T-helper 17 cell (primary cell): ENCODE results near the gene TMEM130. TPM values are rescaled to one million over a fixed set of nuclear protein-coding genes. Genes with fewer than 3 reads are reported as not detected.

Experiments used
- ATAC-seq: fragments of 150-1000 bp; cut with Tn5 transposase; 2 replicates; pipeline ENCODE4 v1.10.0; 2021; ENCODE audit warnings: mild to moderate bottlenecking, moderate library complexity
- DNase-seq, 3 donors: peaks; one replicate each; pipeline versions ENCODE4 v3.0.0 to v3.0.0-alpha.2; 2020 to 2021
- H3K9me3 ChIP-seq: one replicate; pipeline ENCODE4 v1.7.0; 2013; ENCODE audit warnings: low read length, mild to moderate bottlenecking; ENCODE audit not compliant: control insufficient read depth, poor library complexity, severe bottlenecking
- H3K27ac Mint-ChIP-seq: one replicate; pipeline ENCODE4 v1.8.0; 2022; ENCODE audit warnings: mild to moderate bottlenecking, moderate library complexity, mixed read lengths
- H3K27me3 Mint-ChIP-seq: one replicate; pipeline ENCODE4 v1.8.0; 2022; ENCODE audit warnings: mixed read lengths
- H3K36me3 Mint-ChIP-seq: one replicate; pipeline ENCODE4 v1.8.0; 2022; ENCODE audit warnings: low read depth, mixed read lengths
- H3K4me1 Mint-ChIP-seq: one replicate; pipeline ENCODE4 v1.8.0; 2022; ENCODE audit warnings: mild to moderate bottlenecking, mixed read lengths
- H3K4me3 Mint-ChIP-seq: one replicate; pipeline ENCODE4 v1.8.0; 2022; ENCODE audit warnings: mild to moderate bottlenecking, moderate library complexity, mixed read lengths
- total RNA-seq, 4 donors: library from RNA in 2 of 4; stranded (reverse) in 2 of 4; gene quantifications; one replicate each; pipeline ENCODE4 v1.2.3 and lab custom pipeline; 2022 to 2026

The TMEM130 gene, protein sequence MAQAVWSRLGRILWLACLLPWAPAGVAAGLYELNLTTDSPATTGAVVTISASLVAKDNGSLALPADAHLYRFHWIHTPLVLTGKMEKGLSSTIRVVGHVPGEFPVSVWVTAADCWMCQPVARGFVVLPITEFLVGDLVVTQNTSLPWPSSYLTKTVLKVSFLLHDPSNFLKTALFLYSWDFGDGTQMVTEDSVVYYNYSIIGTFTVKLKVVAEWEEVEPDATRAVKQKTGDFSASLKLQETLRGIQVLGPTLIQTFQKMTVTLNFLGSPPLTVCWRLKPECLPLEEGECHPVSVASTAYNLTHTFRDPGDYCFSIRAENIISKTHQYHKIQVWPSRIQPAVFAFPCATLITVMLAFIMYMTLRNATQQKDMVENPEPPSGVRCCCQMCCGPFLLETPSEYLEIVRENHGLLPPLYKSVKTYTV
- total RNA-seq (under 1 TPM in 1 of 2 donors, not detected in 1; 0.22 TPM), total RNA-seq (lab: John Stamatoyannopoulos, UW) (0.08 to 0.58 reads per million in 2 donors)

DNA sequence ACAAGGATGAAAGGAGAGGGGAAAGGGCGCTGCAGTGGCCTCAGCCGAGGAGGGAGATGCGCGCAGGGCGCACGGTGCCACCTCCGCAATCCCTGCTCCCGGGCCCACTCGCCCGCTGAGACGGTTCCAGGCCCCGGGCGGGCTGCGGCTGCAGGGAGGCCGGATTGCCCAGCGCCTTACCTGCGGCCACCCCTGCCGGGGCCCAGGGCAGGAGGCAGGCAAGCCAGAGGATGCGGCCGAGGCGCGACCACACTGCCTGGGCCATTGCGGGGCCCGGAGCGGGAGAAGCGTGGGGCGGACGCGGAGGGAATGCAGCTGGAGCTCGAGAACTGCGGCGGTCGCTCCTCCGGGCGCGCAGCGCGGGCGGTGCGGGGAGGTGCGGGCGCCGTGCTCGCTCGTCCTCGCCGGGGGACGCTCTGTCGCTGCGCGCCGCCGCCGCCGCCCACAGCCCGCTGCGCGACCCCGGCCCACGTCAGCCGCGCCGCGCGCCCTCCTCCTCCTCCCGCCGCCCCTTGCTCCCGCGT lies at the start of gene TMEM130:
TMEM130 (minus strand) TSS at position 418 of the 524 bp plus-strand sequence; CDS start at position 265, 153 bp downstream.
- no peaks in the 10 kb centered on the region for H3K36me3 Mint-ChIP-seq
- DNase-seq (no peak), ATAC-seq (peak; percentile 44)
- no peaks in the 10 kb centered on the region for H3K9me3 ChIP-seq
- H3K27ac Mint-ChIP-seq = peak within 1 kb of the TSS; percentile 21
- H3K27me3 Mint-ChIP-seq = no peaks in the 10 kb centered on the region
- peak within 1 kb of the TSS; percentile 87 for H3K4me3 Mint-ChIP-seq
- H3K4me1 Mint-ChIP-seq = peaks cover 3% of the 10 kb centered on the region

DNA sequence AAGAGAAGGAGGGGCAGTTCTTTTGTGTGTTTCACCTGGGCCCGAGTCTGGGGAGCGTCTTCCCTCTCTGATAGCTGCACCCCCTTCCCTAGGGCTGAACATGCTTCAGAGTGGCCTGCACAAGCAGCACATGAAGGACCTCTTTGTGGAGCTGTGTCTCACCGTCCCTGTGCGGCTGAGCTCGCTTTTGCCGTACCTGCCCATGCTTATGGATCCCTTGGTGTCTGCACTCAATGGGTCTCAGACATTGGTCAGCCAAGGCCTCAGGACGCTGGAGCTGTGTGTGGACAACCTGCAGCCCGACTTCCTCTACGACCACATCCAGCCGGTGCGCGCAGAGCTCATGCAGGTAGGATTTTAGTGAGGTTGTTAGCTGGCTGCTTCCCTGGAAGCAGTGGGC lies 47.5 kb upstream of the TMEM130 start:
- H3K4me3 Mint-ChIP-seq = no peak overlapping the region
- H3K27ac Mint-ChIP-seq = no peak overlapping the region
- H3K4me1 Mint-ChIP-seq = peaks cover 2% of the 10 kb centered on the region
- peaks cover 11% of the 10 kb centered on the region for H3K36me3 Mint-ChIP-seq
- H3K9me3 ChIP-seq = no peaks in the 10 kb centered on the region
- DNase-seq (no peak), ATAC-seq (no peak)
- H3K27me3 Mint-ChIP-seq = no peaks in the 10 kb centered on the region

DNA sequence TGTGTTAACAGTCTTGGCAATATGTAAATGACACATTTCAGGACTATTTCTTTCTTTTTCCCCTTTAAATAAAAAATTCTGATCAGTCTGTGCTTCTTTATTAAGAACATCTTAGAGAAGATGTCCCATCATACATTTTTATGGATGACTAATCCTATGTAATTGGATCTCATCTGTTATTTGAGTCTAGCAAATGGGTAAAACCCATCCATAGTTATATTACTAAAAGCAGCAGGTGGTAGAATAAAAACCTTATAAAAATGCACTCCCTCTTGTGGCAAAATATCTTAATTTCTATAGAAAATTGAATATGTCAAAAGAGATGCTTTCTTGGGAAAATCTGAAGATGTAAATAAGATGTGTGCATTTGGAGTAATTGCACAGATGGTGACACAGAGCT lies 43.8 kb upstream of the TMEM130 start:
- no peaks in the 10 kb centered on the region for H3K9me3 ChIP-seq
- DNase-seq (no peak), ATAC-seq (no peak)
- H3K27me3 Mint-ChIP-seq = no peaks in the 10 kb centered on the region
- H3K4me3 Mint-ChIP-seq = no peak overlapping the region
- H3K27ac Mint-ChIP-seq = no peak overlapping the region
- peaks cover 6% of the 10 kb centered on the region for H3K36me3 Mint-ChIP-seq
- H3K4me1 Mint-ChIP-seq = peaks cover 3% of the 10 kb centered on the region

DNA sequence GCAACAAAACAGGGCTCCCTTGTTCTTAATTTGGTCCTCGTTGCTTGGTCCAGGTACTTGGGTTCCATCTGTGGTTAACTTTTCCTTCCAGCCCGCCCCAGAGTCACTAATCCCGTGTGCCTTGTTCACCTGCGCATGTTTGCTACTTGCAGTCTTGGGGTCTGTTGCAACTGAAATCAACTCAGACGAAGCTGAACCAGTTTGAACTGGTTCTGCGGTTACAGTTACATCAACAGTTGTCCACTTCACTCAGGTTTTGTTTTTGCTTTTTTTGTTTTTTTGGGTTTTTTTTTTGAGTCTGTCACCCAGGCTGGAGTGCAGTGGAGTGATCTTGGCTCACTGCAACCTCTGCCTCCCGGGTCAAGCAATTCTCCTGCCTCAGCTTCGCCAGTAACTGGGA lies 43.2 kb upstream of the TMEM130 start:
- Mint-ChIP-seq H3K4me1 (peaks cover 3% of the 10 kb centered on the region), H3K27me3 (no peaks in the 10 kb centered on the region), H3K4me3 (no peak overlapping the region), H3K27ac (no peak overlapping the region), H3K36me3 (peaks cover 6% of the 10 kb centered on the region)
- ATAC-seq = no peak
- H3K9me3 ChIP-seq = no peaks in the 10 kb centered on the region
- no peak for DNase-seq

DNA sequence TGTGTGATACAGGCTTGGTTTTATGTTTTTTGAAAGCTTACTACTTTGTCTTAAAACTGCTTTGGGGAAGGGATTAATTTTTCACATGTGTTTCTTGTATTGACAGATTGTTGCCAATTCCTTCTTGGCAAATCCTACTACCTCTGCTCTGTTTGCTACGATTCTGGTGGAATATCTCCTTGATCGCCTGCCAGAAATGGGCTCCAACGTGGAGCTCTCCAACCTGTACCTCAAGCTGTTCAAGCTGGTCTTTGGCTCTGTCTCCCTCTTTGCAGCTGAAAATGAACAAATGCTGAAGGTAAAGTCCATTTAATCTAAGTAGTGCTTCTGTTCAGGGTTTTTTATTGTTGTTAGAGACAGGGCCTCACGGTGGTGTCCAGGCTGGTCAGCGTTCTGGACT lies 42.1 kb upstream of the TMEM130 start:
- peak overlapping the region; percentile 60 for H3K27ac Mint-ChIP-seq
- H3K27me3 Mint-ChIP-seq = no peaks in the 10 kb centered on the region
- no peak overlapping the region for H3K4me3 Mint-ChIP-seq
- ATAC-seq = no peak
- no peaks in the 10 kb centered on the region for H3K9me3 ChIP-seq
- H3K4me1 Mint-ChIP-seq = peaks cover 3% of the 10 kb centered on the region
- no peak for DNase-seq
- H3K36me3 Mint-ChIP-seq = peaks cover 6% of the 10 kb centered on the region

DNA sequence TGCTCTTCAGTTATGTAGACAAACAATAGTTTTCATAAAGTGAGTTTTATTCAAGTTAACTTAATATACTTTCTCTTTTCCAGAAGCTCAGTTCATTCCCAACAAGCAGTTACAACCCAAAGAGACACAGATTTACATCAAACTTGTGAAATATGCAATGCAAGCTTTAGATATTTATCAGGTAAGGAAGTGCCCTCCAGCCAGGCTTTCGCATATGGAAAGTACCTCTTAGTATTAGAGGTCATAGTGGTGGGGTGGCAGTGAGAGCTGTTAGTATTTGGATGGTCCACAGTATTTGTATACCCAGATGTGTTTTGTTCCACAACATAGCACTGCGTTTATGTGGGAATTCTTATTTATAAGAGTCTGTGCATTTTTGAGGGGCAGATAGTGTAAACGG lies 40.6 kb upstream of the TMEM130 start:
- Mint-ChIP-seq H3K27me3 (no peaks in the 10 kb centered on the region), H3K4me1 (peaks cover 3% of the 10 kb centered on the region), H3K36me3 (peaks cover 6% of the 10 kb centered on the region), H3K4me3 (no peak overlapping the region), H3K27ac (no peak overlapping the region)
- no peaks in the 10 kb centered on the region for H3K9me3 ChIP-seq
- DNase-seq (no peak), ATAC-seq (no peak)

DNA sequence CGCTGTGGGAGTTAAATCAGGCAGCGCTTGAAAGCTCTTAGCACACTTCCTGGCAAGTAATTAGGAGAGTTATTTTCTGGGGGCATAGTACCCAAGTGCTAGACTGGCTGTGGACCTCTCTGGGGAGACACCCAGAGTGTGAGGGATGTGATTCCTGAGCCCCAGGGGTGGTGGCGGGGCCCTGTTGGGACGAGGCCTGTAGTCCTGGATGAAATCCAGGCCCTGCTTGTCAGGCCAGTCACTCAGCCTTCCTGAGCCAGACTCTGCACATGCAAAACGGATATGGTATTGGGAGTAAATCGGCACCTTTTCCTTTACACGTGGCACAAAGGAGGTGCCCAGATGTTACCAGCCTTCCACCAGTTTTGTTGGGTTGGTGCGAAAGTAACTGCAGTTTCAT lies 39.7 kb upstream of the TMEM130 start:
- H3K4me1 Mint-ChIP-seq = peaks cover 5% of the 10 kb centered on the region
- ATAC-seq (no peak), DNase-seq (no peak)
- no peak overlapping the region for H3K27ac Mint-ChIP-seq
- no peaks in the 10 kb centered on the region for H3K9me3 ChIP-seq
- no peak overlapping the region for H3K4me3 Mint-ChIP-seq
- peaks cover 8% of the 10 kb centered on the region for H3K36me3 Mint-ChIP-seq
- no peaks in the 10 kb centered on the region for H3K27me3 Mint-ChIP-seq

DNA sequence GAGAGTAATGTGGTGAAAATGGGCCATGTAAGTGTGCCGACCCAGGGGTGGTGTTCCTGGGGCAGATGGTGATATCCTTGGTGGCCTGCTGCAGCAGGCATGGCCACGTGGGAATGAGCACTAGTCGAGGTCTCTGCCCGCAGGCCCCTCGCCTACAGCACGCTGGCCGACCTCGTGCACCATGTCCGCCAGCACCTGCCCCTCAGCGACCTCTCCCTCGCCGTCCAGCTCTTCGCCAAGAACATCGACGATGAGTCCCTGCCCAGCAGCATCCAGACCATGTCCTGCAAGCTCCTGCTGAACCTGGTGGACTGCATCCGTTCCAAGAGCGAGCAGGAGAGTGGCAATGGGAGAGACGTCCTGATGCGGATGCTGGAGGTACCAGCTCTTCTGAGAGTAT lies 38.8 kb upstream of the TMEM130 start:
- H3K4me3 Mint-ChIP-seq = no peak overlapping the region
- H3K27ac Mint-ChIP-seq = peak overlapping the region; percentile 47
- H3K9me3 ChIP-seq = no peaks in the 10 kb centered on the region
- DNase-seq = no peak
- peaks cover 8% of the 10 kb centered on the region for H3K36me3 Mint-ChIP-seq
- peaks cover 6% of the 10 kb centered on the region for H3K4me1 Mint-ChIP-seq
- H3K27me3 Mint-ChIP-seq = no peaks in the 10 kb centered on the region
- ATAC-seq = no peak

DNA sequence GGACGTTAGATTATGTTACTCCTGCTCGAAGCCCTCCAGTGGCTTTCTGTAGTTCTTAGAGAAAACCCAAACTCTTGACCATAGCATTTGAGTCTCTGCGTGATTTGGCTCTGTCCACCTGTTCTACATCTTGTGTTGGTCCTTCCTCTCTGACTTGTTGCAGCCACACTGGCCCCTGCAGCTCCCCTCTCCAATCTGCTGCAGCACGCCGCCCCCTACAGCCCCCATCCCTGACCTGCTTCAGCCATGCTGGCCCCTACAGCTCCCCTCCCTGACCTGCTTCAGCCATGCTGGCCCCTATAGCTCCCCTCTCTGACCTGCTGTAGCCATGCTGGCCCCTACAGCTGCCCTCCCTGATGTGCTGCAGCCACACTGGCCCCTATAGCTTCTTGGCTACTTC lies 37.8 kb upstream of the TMEM130 start:
- no peaks in the 10 kb centered on the region for H3K27me3 Mint-ChIP-seq
- no peak overlapping the region for H3K4me3 Mint-ChIP-seq
- ATAC-seq = no peak
- H3K36me3 Mint-ChIP-seq = peaks cover 11% of the 10 kb centered on the region
- H3K27ac Mint-ChIP-seq = peak overlapping the region; percentile 47
- DNase-seq = no peak
- peaks cover 6% of the 10 kb centered on the region for H3K4me1 Mint-ChIP-seq
- no peaks in the 10 kb centered on the region for H3K9me3 ChIP-seq

DNA sequence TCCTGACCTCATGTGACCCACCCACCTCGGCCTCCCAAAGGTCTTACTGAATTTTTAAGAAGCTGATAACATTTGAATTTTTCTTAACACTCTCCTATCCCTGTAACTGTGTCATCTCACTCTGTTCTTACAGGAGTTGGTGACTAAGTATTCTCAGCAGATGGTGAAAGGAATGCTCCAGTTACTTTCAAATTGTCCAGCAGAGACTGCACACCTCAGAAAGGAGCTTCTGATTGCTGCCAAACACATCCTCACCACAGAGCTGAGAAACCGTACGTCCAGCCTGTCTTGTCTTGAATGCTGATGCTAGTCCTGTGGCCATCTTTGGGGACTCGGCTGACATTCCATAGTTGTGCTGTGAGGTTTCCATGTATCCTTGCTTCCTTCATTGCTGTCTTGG lies 33.4 kb upstream of the TMEM130 start:
- Mint-ChIP-seq H3K36me3 (peaks cover 19% of the 10 kb centered on the region), H3K27ac (peak overlapping the region; percentile 9), H3K27me3 (no peaks in the 10 kb centered on the region), H3K4me1 (peaks cover 12% of the 10 kb centered on the region), H3K4me3 (no peak overlapping the region)
- ATAC-seq = no peak
- DNase-seq = no peak
- H3K9me3 ChIP-seq = no peaks in the 10 kb centered on the region

DNA sequence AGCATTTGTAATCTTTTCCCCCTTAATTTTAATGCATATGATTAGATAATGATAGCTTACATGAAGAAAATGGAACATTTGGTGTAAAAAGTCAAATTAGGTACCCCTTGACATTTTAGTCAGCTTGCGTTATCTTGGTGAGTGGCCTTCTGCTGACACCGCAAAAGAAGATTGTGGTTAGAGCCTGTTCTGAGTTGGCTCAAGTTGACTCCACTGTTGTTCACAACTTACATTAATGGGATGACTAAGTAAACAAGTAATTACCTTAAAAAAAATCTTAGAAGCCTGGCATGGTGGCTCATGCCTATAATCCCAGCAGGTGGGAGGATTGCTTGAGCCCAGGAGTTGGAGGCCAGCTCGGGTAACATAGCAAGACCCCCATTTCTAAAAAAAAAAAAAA lies 32.7 kb upstream of the TMEM130 start:
- no peaks in the 10 kb centered on the region for H3K27me3 Mint-ChIP-seq
- no peak for DNase-seq
- H3K4me3 Mint-ChIP-seq = no peak overlapping the region
- ATAC-seq = no peak
- H3K36me3 Mint-ChIP-seq = peaks cover 19% of the 10 kb centered on the region
- no peak overlapping the region for H3K27ac Mint-ChIP-seq
- no peaks in the 10 kb centered on the region for H3K9me3 ChIP-seq
- peaks cover 12% of the 10 kb centered on the region for H3K4me1 Mint-ChIP-seq

DNA sequence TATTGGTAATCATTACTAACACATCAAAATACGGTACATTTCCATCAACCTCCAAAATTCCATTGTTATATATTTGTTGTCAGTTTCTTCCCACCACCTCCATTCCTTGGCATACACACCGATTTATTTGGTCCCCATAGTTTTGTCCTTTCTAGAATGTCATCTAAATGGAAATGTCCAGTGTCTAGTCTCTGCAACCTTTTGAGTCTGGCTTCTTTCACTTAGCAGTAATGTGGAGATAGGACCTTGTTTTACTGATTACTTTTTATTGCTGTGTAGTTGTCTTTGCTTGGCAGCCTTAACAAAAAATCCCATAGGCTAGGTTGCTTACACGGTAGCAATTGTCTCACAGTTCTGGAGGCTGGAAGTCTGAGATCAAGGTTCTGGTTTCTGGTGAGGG lies 31.0 kb upstream of the TMEM130 start:
- H3K27me3 Mint-ChIP-seq = no peaks in the 10 kb centered on the region
- no peak for ATAC-seq
- peaks cover 19% of the 10 kb centered on the region for H3K36me3 Mint-ChIP-seq
- H3K4me1 Mint-ChIP-seq = peaks cover 12% of the 10 kb centered on the region
- H3K9me3 ChIP-seq = no peaks in the 10 kb centered on the region
- no peak overlapping the region for H3K27ac Mint-ChIP-seq
- DNase-seq = no peak
- H3K4me3 Mint-ChIP-seq = no peak overlapping the region

DNA sequence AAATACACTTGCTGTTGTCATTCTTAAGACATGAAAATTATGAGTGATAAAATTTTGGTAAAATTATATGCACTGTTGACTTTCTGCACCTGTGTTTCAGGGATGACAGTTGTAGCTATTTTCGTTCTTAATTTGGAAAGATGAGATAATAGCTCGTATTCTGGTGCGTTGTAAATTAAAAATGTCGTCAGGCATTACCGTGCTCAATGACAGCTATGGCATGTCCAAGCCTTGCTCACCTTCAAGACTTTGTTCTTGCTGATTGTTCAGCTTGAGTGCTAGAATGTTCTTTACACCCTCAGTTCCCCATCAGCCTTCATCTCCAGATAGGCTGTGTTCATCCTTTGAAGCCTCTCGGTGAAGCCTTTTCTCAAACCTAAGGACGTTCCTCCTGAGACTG lies 30.0 kb upstream of the TMEM130 start:
- DNase-seq (no peak), ATAC-seq (no peak)
- Mint-ChIP-seq H3K27ac (no peak overlapping the region), H3K36me3 (peaks cover 20% of the 10 kb centered on the region), H3K4me1 (peaks cover 10% of the 10 kb centered on the region), H3K27me3 (no peaks in the 10 kb centered on the region), H3K4me3 (no peak overlapping the region)
- no peaks in the 10 kb centered on the region for H3K9me3 ChIP-seq

DNA sequence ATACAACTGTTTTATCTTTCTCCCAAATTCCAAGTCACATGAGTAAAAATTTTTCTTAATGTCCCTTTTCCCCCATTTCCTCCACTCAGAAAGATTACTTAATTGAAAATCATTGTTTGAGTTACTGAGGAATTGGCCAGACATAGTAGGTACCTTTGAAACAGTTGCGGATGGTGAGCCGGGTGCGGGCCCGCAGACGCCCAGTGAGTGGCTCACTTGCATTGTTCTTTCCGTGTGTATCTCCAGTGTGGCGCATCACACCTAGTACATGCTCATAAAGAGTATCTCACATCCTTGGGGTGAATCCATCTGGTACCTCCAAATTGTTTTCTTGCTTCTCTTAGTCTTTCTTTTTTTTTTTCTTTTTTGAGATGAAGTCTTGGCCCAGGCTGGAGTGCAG lies 22.8 kb upstream of the TMEM130 start:
- ATAC-seq (no peak), DNase-seq (no peak)
- H3K9me3 ChIP-seq = no peaks in the 10 kb centered on the region
- Mint-ChIP-seq H3K27ac (no peak overlapping the region), H3K4me1 (peaks cover 13% of the 10 kb centered on the region), H3K4me3 (no peak overlapping the region), H3K27me3 (no peaks in the 10 kb centered on the region), H3K36me3 (peaks cover 9% of the 10 kb centered on the region)
